Effector memory CD4-positive, alpha-beta T cell (primary cell): ENCODE measurements around the gene SLC1A4.

Experiments
- DNase-seq, 3 donors: peaks; one replicate each; pipeline ENCODE4 v3.0.0-alpha.2; 2020
- H3K27ac ChIP-seq: 2 replicates; pipeline ENCODE4 v1.7.0; 2013; ENCODE audit warnings: mild to moderate bottlenecking, low read length, moderate library complexity; ENCODE audit not compliant: insufficient read depth, poor library complexity, severe bottlenecking
- H3K27me3 ChIP-seq: replicated peaks from 2 replicates; pipeline ENCODE4 v1.7.0; 2013; ENCODE audit warnings: mild to moderate bottlenecking, low read length; ENCODE audit not compliant: insufficient read depth, control insufficient read depth, poor library complexity, severe bottlenecking
- H3K36me3 ChIP-seq: 2 replicates; pipeline ENCODE4 v1.7.0; 2013; ENCODE audit warnings: mild to moderate bottlenecking, low read length, moderate library complexity; ENCODE audit not compliant: control insufficient read depth, insufficient read depth
- H3K4me1 ChIP-seq: 2 replicates; pipeline ENCODE4 v1.7.0; 2013; ENCODE audit warnings: low read length, mild to moderate bottlenecking; ENCODE audit not compliant: control insufficient read depth, insufficient read depth, poor library complexity, severe bottlenecking
- H3K4me3 ChIP-seq: 2 replicates; pipeline ENCODE4 v1.7.0; 2013; ENCODE audit warnings: low read length, low read depth, mild to moderate bottlenecking; ENCODE audit not compliant: insufficient read depth, poor library complexity, severe bottlenecking
- H3K9me3 ChIP-seq: 2 replicates; pipeline ENCODE4 v1.7.0; 2013; ENCODE audit warnings: mild to moderate bottlenecking, low read length, moderate library complexity; ENCODE audit not compliant: control insufficient read depth

The SLC1A4 gene

GRCh38 chr2:65057054-65057375 lies 67.8 kb downstream of the SLC1A4 start:
- no peaks in the 10 kb centered on the region for H3K9me3 ChIP-seq
- H3K27me3 ChIP-seq = no peaks in the 10 kb centered on the region
- peaks cover 15% of the 10 kb centered on the region for H3K4me1 ChIP-seq
- H3K4me3 ChIP-seq = peak overlapping the region; percentile 77
- H3K27ac ChIP-seq = peak overlapping the region; percentile 70
- DNase-seq = no peak
- H3K36me3 ChIP-seq = no peaks in the 10 kb centered on the region

DNA sequence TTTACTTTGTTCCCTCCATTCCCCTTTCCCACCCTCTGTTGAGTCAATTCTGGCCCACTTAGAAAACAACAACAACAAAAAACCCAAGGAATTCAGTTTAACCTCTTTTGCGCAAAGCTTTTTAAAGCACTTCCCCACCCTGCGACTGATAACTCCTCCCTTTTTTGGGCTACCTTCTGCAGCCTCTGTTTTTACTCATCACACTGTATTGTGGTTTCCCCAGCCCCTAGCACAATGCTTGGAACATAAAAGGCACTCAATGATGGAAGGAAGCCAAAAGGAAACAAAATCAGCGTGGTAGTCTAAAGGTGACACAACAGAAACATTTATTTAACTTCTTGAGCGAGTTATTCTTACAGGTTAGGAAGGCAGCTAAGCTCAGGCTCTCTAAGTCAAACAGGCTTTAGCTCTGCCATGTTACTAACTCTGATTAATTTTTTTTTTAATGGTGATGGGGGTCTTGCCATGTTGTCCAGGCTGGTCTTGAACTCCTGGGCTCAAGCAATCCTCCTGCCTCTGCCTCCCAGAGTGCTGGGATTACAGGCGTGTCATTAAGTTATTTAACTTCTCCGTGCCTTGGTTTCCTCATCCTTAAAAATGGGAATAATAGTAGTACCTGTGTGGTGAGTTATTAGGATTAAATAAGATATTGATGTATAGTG lies 68.3 kb downstream of the SLC1A4 start:
- Histone ChIP-seq H3K36me3 (no peaks in the 10 kb centered on the region), H3K4me3 (peak overlapping the region; percentile 77), H3K27ac (peak overlapping the region; percentile 70), H3K4me1 (peaks cover 15% of the 10 kb centered on the region), H3K27me3 (no peaks in the 10 kb centered on the region), H3K9me3 (no peaks in the 10 kb centered on the region)
- DNase-seq = peak; percentile 14 to 53 (median 37)

DNA sequence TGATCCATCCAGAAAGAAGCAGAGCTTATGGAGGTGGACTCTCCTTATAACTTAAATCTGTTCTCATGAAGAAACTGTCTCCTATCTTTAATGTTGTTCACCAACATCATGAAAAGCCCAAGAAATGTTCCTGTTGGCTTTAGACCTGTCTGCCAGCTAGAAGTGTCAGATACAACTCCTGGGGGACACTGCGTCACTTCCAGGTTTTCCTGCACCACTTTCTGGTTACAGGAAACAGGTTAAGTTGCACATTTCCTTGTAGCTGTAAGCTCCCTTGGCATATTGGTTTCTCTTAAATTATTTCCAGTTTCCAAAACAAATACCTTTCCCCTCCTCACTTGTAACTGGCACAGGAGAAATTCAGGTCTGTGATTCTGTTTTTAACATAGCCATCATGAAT lies 69.9 kb downstream of the SLC1A4 start:
- no peaks in the 10 kb centered on the region for H3K9me3 ChIP-seq
- H3K27me3 ChIP-seq = no peaks in the 10 kb centered on the region
- H3K4me3 ChIP-seq = no peak overlapping the region
- no peak overlapping the region for H3K27ac ChIP-seq
- no peaks in the 10 kb centered on the region for H3K36me3 ChIP-seq
- peaks cover 15% of the 10 kb centered on the region for H3K4me1 ChIP-seq
- DNase-seq = no peak

- Histone ChIP-seq H3K36me3 (no peaks in the 10 kb centered on the region), H3K27ac (no peak overlapping the region), H3K27me3 (no peaks in the 10 kb centered on the region), H3K9me3 (no peaks in the 10 kb centered on the region), H3K4me1 (peaks cover 18% of the 10 kb centered on the region), H3K4me3 (no peak overlapping the region)
- no peak for DNase-seq
Measured at GRCh38 chr2:65061146-65061909, 72.1 kb downstream of the SLC1A4 start.

DNA sequence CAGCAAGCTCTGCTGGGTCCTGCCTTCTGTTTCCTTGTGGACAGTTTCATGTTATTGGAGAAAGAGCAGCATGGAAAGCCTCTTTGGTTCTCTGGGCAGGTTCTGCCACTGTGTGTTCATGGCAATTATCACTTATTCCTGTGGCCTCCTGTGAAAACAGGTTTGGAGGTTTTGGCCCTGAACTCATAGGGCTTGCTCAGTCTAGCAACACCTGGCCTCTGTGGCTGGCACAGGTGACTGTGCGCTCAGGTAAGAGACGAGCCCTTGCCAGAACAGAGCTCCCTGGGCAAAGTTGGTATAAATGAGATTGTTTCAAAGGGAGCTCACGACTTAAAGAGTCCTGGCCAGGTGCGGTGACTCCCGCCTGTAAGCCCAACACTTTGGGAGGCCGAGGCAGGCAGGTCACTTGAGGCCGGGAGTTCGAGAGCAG lies 72.7 kb downstream of the SLC1A4 start:
- Histone ChIP-seq H3K36me3 (no peaks in the 10 kb centered on the region), H3K4me1 (peaks cover 17% of the 10 kb centered on the region), H3K9me3 (no peaks in the 10 kb centered on the region), H3K27me3 (no peaks in the 10 kb centered on the region), H3K27ac (no peak overlapping the region), H3K4me3 (no peak overlapping the region)
- DNase-seq = no peak

- H3K4me3 ChIP-seq = no peak overlapping the region
- no peak overlapping the region for H3K27ac ChIP-seq
- no peaks in the 10 kb centered on the region for H3K9me3 ChIP-seq
- DNase-seq = no peak
- H3K36me3 ChIP-seq = no peaks in the 10 kb centered on the region
- H3K27me3 ChIP-seq = no peaks in the 10 kb centered on the region
- peaks cover 14% of the 10 kb centered on the region for H3K4me1 ChIP-seq
Measured at GRCh38 chr2:65062843-65063825, 73.9 kb downstream of the SLC1A4 start.

- Histone ChIP-seq H3K27ac (no peak overlapping the region), H3K27me3 (no peaks in the 10 kb centered on the region), H3K36me3 (peaks cover 3% of the 10 kb centered on the region), H3K4me3 (no peak overlapping the region), H3K4me1 (peaks cover 13% of the 10 kb centered on the region), H3K9me3 (no peaks in the 10 kb centered on the region)
- peak in 1 of 3 donors; percentile 15 for DNase-seq
Measured at GRCh38 chr2:65064728-65065552, 75.7 kb downstream of the SLC1A4 start.

DNA sequence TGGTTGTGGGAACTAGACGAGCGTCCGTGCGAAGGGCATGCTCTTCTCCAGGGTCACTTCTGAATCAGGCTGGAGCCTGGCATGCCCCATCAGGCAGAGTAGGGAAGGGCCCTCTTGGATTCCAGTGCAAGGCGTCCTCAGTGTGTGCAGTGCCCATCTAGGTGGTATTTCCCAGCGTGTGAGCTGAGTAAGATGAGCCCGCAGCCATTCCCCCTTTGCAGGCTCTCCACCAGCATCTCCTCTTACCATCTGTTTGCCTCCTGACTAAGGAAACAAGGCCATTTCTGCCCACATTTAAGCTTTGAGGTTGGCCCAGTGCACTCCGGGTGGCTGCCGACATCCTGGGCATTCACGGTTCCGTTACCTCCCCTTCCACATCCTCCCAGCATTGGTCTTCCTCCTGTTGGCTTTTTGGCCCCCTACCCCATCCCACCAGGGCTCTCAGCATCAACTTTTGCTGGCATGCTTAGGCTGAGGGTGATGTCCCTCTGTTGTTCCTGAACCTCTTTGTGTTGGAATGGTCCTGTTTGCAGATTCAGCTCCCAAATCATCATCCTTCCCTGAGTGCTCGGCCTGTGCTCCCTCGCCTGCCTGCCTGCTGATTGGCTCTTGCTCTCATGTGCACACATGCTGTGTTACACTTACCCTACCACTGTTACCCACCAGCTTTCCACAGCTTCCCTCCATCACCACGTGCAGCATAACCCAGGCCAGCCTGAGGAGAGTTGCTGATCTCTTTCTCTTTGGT lies 78.8 kb downstream of the SLC1A4 start:
- peaks cover 13% of the 10 kb centered on the region for H3K4me1 ChIP-seq
- no peaks in the 10 kb centered on the region for H3K9me3 ChIP-seq
- no peak overlapping the region for H3K4me3 ChIP-seq
- H3K27ac ChIP-seq = no peak overlapping the region
- peaks cover 23% of the 10 kb centered on the region for H3K36me3 ChIP-seq
- no peak for DNase-seq
- no peaks in the 10 kb centered on the region for H3K27me3 ChIP-seq

GRCh38 chr2:65069439-65069824 lies 80.2 kb downstream of the SLC1A4 start:
- Histone ChIP-seq H3K9me3 (no peaks in the 10 kb centered on the region), H3K27ac (no peak overlapping the region), H3K27me3 (no peaks in the 10 kb centered on the region), H3K4me3 (no peak overlapping the region), H3K36me3 (peaks cover 32% of the 10 kb centered on the region), H3K4me1 (peaks cover 13% of the 10 kb centered on the region)
- no peak for DNase-seq
